Kidney epithelial cell (primary cell): ENCODE measurements around the gene BUB1. TPM values are rescaled to one million over a fixed set of nuclear protein-coding genes. Genes with fewer than 3 reads are reported as not detected.
"Not testable (repeated sequence)": the region's sequence is repeated elsewhere in the genome, so short reads cannot be mapped to it uniquely, and the experiment has no call there.

ENCODE experiments used
- DNase-seq: peaks from one replicate; pipeline ENCODE4 v3.0.0-alpha.2; 2010; ENCODE audit warnings: low read depth
- H3K27me3 ChIP-seq: 2 replicates; pipeline ENCODE4 v1.6.0; 2011; ENCODE audit warnings: low read length; ENCODE audit not compliant: control insufficient read depth, insufficient read depth
- H3K36me3 ChIP-seq: 2 replicates; pipeline ENCODE4 v1.5.1; 2011; ENCODE audit warnings: low read length; ENCODE audit not compliant: control insufficient read depth, insufficient read depth
- H3K4me3 ChIP-seq: 2 replicates; pipeline ENCODE4 v1.5.1; 2011; ENCODE audit warnings: low read depth, mild to moderate bottlenecking, control low read depth, low read length
- total RNA-seq: library from RNA; depleted of rRNA; stranded (reverse); fragments of >200 nt; gene quantifications from 2 replicates; pipeline ENCODE4 v1.2.3, GENCODE V29; 2015
- TF ChIP-seq, protein P1 (sequence below): IDR thresholded peaks from 2 replicates; pipeline ENCODE4 v1.5.1; 2011; ENCODE audit warnings: mild to moderate bottlenecking, moderate library complexity, low read length, control low read depth, inconsistent platforms; ENCODE audit not compliant: insufficient read depth, poor library complexity, severe bottlenecking

BUB1 gene
- total RNA-seq, 1 donor from 2014 or later: 10.2 TPM

- H3K4me3 ChIP-seq: no peak overlapping the region
- TF ChIP-seq, protein P1, sequence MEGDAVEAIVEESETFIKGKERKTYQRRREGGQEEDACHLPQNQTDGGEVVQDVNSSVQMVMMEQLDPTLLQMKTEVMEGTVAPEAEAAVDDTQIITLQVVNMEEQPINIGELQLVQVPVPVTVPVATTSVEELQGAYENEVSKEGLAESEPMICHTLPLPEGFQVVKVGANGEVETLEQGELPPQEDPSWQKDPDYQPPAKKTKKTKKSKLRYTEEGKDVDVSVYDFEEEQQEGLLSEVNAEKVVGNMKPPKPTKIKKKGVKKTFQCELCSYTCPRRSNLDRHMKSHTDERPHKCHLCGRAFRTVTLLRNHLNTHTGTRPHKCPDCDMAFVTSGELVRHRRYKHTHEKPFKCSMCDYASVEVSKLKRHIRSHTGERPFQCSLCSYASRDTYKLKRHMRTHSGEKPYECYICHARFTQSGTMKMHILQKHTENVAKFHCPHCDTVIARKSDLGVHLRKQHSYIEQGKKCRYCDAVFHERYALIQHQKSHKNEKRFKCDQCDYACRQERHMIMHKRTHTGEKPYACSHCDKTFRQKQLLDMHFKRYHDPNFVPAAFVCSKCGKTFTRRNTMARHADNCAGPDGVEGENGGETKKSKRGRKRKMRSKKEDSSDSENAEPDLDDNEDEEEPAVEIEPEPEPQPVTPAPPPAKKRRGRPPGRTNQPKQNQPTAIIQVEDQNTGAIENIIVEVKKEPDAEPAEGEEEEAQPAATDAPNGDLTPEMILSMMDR: no peak
- no peak for DNase-seq
- H3K27me3 ChIP-seq: peaks cover 2% of the 10 kb centered on the region
- H3K36me3 ChIP-seq: no peaks in the 10 kb centered on the region
Observed at GRCh38 chr2:110702514-110703380, 24.9 kb upstream of the BUB1 start.

GRCh38 chr2:110698253-110698652 lies 20.4 kb upstream of the BUB1 start:
- H3K4me3 ChIP-seq, H3K36me3 ChIP-seq, DNase-seq, H3K27me3 ChIP-seq: not testable (repeated sequence)

GRCh38 chr2:110695146-110695898 lies 17.5 kb upstream of the BUB1 start:
- H3K36me3 ChIP-seq, DNase-seq, H3K27me3 ChIP-seq, H3K4me3 ChIP-seq: not testable (repeated sequence)

DNA sequence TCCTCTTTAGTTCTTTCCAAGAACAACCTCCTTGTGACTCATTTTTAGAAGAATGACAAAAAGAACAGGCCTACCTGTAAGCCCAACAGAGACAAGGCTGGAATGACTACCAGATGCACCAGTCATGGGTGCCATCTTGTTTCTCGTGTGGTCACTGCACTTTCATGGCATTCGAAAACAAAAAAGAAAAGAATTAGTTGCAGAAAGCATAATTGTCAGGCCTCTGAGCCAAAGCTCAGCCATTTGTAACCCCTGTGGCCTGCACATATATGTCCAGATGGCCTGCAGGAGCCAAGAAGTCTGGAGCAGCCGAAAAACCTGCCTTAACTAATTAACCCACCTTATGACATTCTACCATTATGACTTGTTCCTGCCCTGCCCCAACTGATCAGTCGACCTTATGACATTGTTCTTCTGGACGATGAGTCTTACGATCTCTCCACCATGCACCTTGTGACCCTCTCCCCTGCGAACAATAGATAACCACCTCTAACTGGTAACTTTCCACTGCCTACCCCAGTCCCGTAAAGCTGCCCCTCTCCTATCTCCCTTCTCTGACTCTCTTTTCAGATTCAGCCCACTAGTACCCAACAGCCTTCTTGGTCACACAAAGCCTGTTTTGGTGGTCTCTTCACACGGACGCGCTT lies 13.9 kb upstream of the BUB1 start:
- Histone ChIP-seq H3K36me3 (no peaks in the 10 kb centered on the region), H3K4me3 (no peak overlapping the region), H3K27me3 (no peaks in the 10 kb centered on the region)
- DNase-seq: no peak
- TF ChIP-seq, protein P1: no peak

GRCh38 chr2:110690083-110690965 lies 12.5 kb upstream of the BUB1 start:
- H3K36me3 ChIP-seq: no peaks in the 10 kb centered on the region
- TF ChIP-seq, protein P1: no peak
- no peak for DNase-seq
- H3K4me3 ChIP-seq: no peak overlapping the region
- no peaks in the 10 kb centered on the region for H3K27me3 ChIP-seq

- no peaks in the 10 kb centered on the region for H3K36me3 ChIP-seq
- H3K4me3 ChIP-seq: no peak overlapping the region
- TF ChIP-seq, protein P1: no peak
- DNase-seq: no peak
- no peaks in the 10 kb centered on the region for H3K27me3 ChIP-seq
Observed at GRCh38 chr2:110688594-110689091, 10.8 kb upstream of the BUB1 start.

GRCh38 chr2:110687775-110688484 lies 10.1 kb upstream of the BUB1 start:
- DNase-seq, H3K36me3 ChIP-seq, H3K4me3 ChIP-seq, H3K27me3 ChIP-seq: not testable (repeated sequence)
